PC-9 (cell line): ENCODE measurements around the gene CIAO3. TPM values are rescaled to one million over a fixed set of nuclear protein-coding genes. Genes with fewer than 3 reads are reported as not detected.

ENCODE experiments used
- BruUV-seq: library from RNA; stranded (reverse); fragments of 400-500 nt; replicated peaks from 2 replicates; lab custom pipeline; 2021; lab: Mats Ljungman, UMichigan
- CTCF ChIA-PET: fragments of 300-600 bp; sonication (Branson Sonifier 250); formaldehyde crosslinking; loops from one replicate; lab custom pipeline; 2022; ENCODE audit warnings: antibody characterized with exemption; lab: Charles Lee
- POLR2A ChIA-PET: fragments of 300-600 bp; sonication (Branson Sonifier 250); formaldehyde crosslinking; loops from one replicate; lab custom pipeline; 2022; ENCODE audit warnings: antibody characterized with exemption; ENCODE audit not compliant: unreplicated experiment; lab: Charles Lee
- DNase-seq, 2 experiments: peaks; one replicate each; pipeline versions ENCODE4 v3.0.0 to v3.0.0-alpha.2; 2015 to 2022; ENCODE audit warnings: mixed read lengths in 1 of 2
- H2AFZ ChIP-seq: fragments of 200-600 bp; sonication (generic); 2 replicates; pipeline ENCODE4 v1.8.1; 2017; ENCODE audit warnings: antibody characterized with exemption
- H3F3A ChIP-seq: fragments of 200-600 bp; sonication (generic); 2 replicates; pipeline ENCODE4 v1.8.1; 2017; ENCODE audit warnings: antibody characterized with exemption, mild to moderate bottlenecking, low read depth; ENCODE audit not compliant: insufficient read depth
- H3K27ac ChIP-seq: fragments of 200-600 bp; sonication (generic); 2 replicates; pipeline ENCODE4 v1.6.1; 2016; ENCODE audit warnings: mixed run types
- H3K27me3 ChIP-seq: fragments of 200-600 bp; sonication (generic); 2 replicates; pipeline ENCODE4 v1.6.1; 2016; ENCODE audit warnings: low read depth, mixed run types; ENCODE audit not compliant: insufficient read depth
- H3K36me3 ChIP-seq: fragments of 200-600 bp; sonication (generic); 2 replicates; pipeline ENCODE4 v1.6.1; 2016; ENCODE audit warnings: low read depth, mixed run types
- H3K4me1 ChIP-seq: fragments of 200-600 bp; sonication (generic); replicated peaks from 2 replicates; pipeline ENCODE4 v1.6.1; 2016; ENCODE audit warnings: mixed run types; ENCODE audit not compliant: insufficient read depth
- H3K4me2 ChIP-seq: fragments of 200-600 bp; sonication (generic); 2 replicates; pipeline ENCODE4 v1.6.1; 2017; ENCODE audit warnings: mixed run types
- H3K4me3 ChIP-seq: fragments of 200-600 bp; sonication (generic); 2 replicates; pipeline ENCODE4 v1.6.1; 2016; ENCODE audit warnings: mixed run types
- H3K79me2 ChIP-seq: fragments of 200-600 bp; sonication (generic); 2 replicates; pipeline ENCODE4 v1.6.1; 2017; ENCODE audit warnings: low read depth, mixed run types
- H3K9me2 ChIP-seq: fragments of 200-600 bp; sonication (generic); 2 replicates; pipeline ENCODE4 v1.8.1; 2017; ENCODE audit warnings: mild to moderate bottlenecking; ENCODE audit not compliant: insufficient read depth
- H3K9me3 ChIP-seq: fragments of 200-600 bp; sonication (generic); 2 replicates; pipeline ENCODE4 v1.8.1; 2016; ENCODE audit warnings: low read depth; ENCODE audit not compliant: insufficient read depth
- H4K20me1 ChIP-seq: fragments of 200-600 bp; sonication (generic); 2 replicates; pipeline ENCODE4 v1.8.1; 2017; ENCODE audit not compliant: insufficient read depth
- CTCF ChIP-seq: fragments of 200-600 bp; sonication (generic); conservative IDR thresholded peaks from 2 replicates; pipeline ENCODE4 v1.6.1; 2017; ENCODE audit warnings: mixed run types, antibody characterized with exemption, mild to moderate bottlenecking, moderate library complexity
- EZH2 ChIP-seq: fragments of 200-600 bp; sonication (generic); IDR thresholded peaks from 2 replicates; pipeline ENCODE4 v1.8.0; 2017; ENCODE audit warnings: antibody characterized with exemption, low read depth
- intact Hi-C: fragments of 100-400 bp; cut with micrococcal nuclease; formaldehyde crosslinking; loops from one replicate; pipeline ENCODE4 v1.10.0; 2022; ENCODE audit not compliant: unreplicated experiment
- microRNA-seq: library from miRNA; unstranded; fragments of <30 nt; microRNA quantifications from one replicate; pipeline ENCODE4 v1.2.0, GENCODE V29; 2021; ENCODE audit warnings: borderline number of aligned reads, borderline replicate concordance
- total RNA-seq: library from RNA; stranded (reverse); gene quantifications from 2 replicates; pipeline ENCODE4 v1.2.3, GENCODE V29; 2021

Gene CIAO3
- total RNA-seq, 1 experiment from 2014 or later, result 44.2 TPM

- Histone ChIP-seq H3K4me3 (peak within 1 kb of the TSS; percentile 71), H3K9me2 (no peaks in the 10 kb centered on the region), H3K4me1 (peaks cover 30% of the 10 kb centered on the region), H3K9me3 (no peaks in the 10 kb centered on the region), H3K36me3 (no peaks in the 10 kb centered on the region; the same call in 1 of the 2 replicates), H2AFZ (peak within 1 kb of the TSS; percentile 89), H3K4me2 (peak within 1 kb of the TSS; percentile 86), H4K20me1 (peaks cover 30% of the 10 kb centered on the region), H3K79me2 (peaks cover 33% of the 10 kb centered on the region), H3K27me3 (no peaks in the 10 kb centered on the region), H3F3A (peaks cover 40% of the 10 kb centered on the region; the same call in 1 of the 2 replicates), H3K27ac (peak within 1 kb of the TSS; percentile 43; the same call in 1 of the 2 replicates)
- ChIA-PET CTCF (interaction anchor here (0.6 kb wide), 1 partner anchor 40 kb away, joined by 4 read pairs; no protein-coding TSS in a partner anchor), POLR2A (interaction anchor here (0.5 to 1.1 kb wide), 4 partner anchors 31 to 277 kb away, joined by 3 to 5 read pairs (median 4); partner anchors contain the start of genes CHTF18 and WDR90)
- intact Hi-C loops, result loop anchor here (5.0 kb wide), 1 partner anchor 153 kb away; the partner anchor contains the start of gene CAPN15
- TF ChIP-seq CTCF (no peak), EZH2 (no peak)
- BruUV-seq, result no TSS peak
- peak; percentile 60 to 94 for DNase-seq
Observed at GRCh38 chr16:679814-680624, 60.8 kb downstream of the CIAO3 start, which contains the start of gene STUB1. TSS of gene STUB1 (plus strand) at chr16:680410. CDS start at chr16:680526, 116 bp downstream.

Small RNA genes within 50 kb of the gene (microRNA-seq; reads per million reads assigned to microRNA genes)
- not detected for gene MIR662

Other genes starting within 250 kb of the CIAO3 start
- gene CAPN15, start 213.3 kb downstream of the CIAO3 start, total RNA-seq, result 66.8 and 68.9 TPM in 2 replicates
- gene PRR35, start 180.6 kb downstream of the CIAO3 start, total RNA-seq, result 0.35 TPM in 1 of 2 replicates, not detected in the other
- gene NHLRC4, start 174.0 kb downstream of the CIAO3 start, total RNA-seq, result not detected in 2 replicates
- 72.5 and 96.1 TPM in 2 replicates for gene PIGQ, start 171.0 kb downstream of the CIAO3 start, total RNA-seq
- gene RAB40C, start 150.9 kb downstream of the CIAO3 start, total RNA-seq, result 43.6 and 47.1 TPM in 2 replicates
- 6.9 and 9.2 TPM in 2 replicates for gene WFIKKN1, start 110.0 kb downstream of the CIAO3 start, total RNA-seq
- gene METTL26, start 104.7 kb downstream of the CIAO3 start, total RNA-seq, result 144 and 158 TPM in 2 replicates
- gene MCRIP2, start 99.2 kb downstream of the CIAO3 start, total RNA-seq, result 64.2 and 69.6 TPM in 2 replicates
- gene WDR90, start 91.6 kb downstream of the CIAO3 start, total RNA-seq, result 118 and 126 TPM in 2 replicates
- gene RHOT2, start 72.9 kb downstream of the CIAO3 start, total RNA-seq, result 143 and 173 TPM in 2 replicates
- gene RHBDL1, start 65.3 kb downstream of the CIAO3 start, total RNA-seq, result 18.1 and 19.9 TPM in 2 replicates
- gene STUB1, start 60.6 kb downstream of the CIAO3 start, total RNA-seq, result 174 and 211 TPM in 2 replicates
- gene JMJD8, start 56.7 kb downstream of the CIAO3 start, total RNA-seq, result 57.4 and 61.6 TPM in 2 replicates
- gene WDR24, start 50.6 kb downstream of the CIAO3 start, total RNA-seq, result 23.9 and 33.6 TPM in 2 replicates
- gene FBXL16, start 35.2 kb downstream of the CIAO3 start, total RNA-seq, result 22.2 and 24.0 TPM in 2 replicates
- gene METRN, start 25.9 kb downstream of the CIAO3 start, total RNA-seq, result 77.5 and 88.5 TPM in 2 replicates
- gene ANTKMT, start 19.9 kb downstream of the CIAO3 start, total RNA-seq, result 55.0 and 102 TPM in 2 replicates
- gene CCDC78, start 14.6 kb downstream of the CIAO3 start, total RNA-seq, result 4.2 and 6.4 TPM in 2 replicates
- 31.0 and 57.6 TPM in 2 replicates for gene HAGHL, start 13.9 kb downstream of the CIAO3 start, total RNA-seq
- 59.9 and 86.4 TPM in 2 replicates for gene MSLN, start 19.7 kb upstream of the CIAO3 start, total RNA-seq
- gene RPUSD1, start 47.4 kb upstream of the CIAO3 start, total RNA-seq, result 53.3 and 56.7 TPM in 2 replicates
- gene CHTF18, start 47.6 kb upstream of the CIAO3 start, total RNA-seq, result 67.7 and 77.8 TPM in 2 replicates
- not detected in 2 replicates for gene GNG13, start 59.7 kb upstream of the CIAO3 start, total RNA-seq
- gene LMF1, start 230.0 kb upstream of the CIAO3 start, total RNA-seq, result 31.3 and 35.6 TPM in 2 replicates
- not detected in 2 replicates for gene SOX8, start 240.8 kb upstream of the CIAO3 start, total RNA-seq